OCI-LY7 (cell line): ENCODE measurements around the gene TIGD2. TPM values are rescaled to one million over a fixed set of nuclear protein-coding genes. Genes with fewer than 3 reads are reported as not detected.

Source experiments
- BruUV-seq: library from RNA; stranded (reverse); fragments of 400-500 nt; replicated peaks from 2 replicates; lab custom pipeline; 2021; lab: Mats Ljungman, UMichigan
- CTCF ChIA-PET: fragments of 300-600 bp; sonication (Branson Sonifier 250); formaldehyde crosslinking; loops from one replicate; lab custom pipeline; 2022; ENCODE audit warnings: antibody characterized with exemption; ENCODE audit not compliant: unreplicated experiment; lab: Charles Lee
- POLR2A ChIA-PET: fragments of 300-600 bp; sonication (Branson Sonifier 250); formaldehyde crosslinking; loops from one replicate; lab custom pipeline; 2022; ENCODE audit warnings: antibody characterized with exemption; lab: Charles Lee
- DNase-seq: peaks from one replicate; pipeline ENCODE4 v3.0.0-alpha.2; 2015; ENCODE audit warnings: low spot score
- H2AFZ ChIP-seq: fragments of 200-600 bp; sonication (generic), shearing (Covaris generic); 2 replicates; pipeline ENCODE4 v1.6.1; 2014; ENCODE audit warnings: mild to moderate bottlenecking, antibody characterized with exemption, low read length, moderate library complexity
- H3K27ac ChIP-seq: fragments of 200-600 bp; sonication (generic); 2 replicates; pipeline ENCODE4 v1.5.1; 2014; ENCODE audit warnings: mixed run types, low read depth, mild to moderate bottlenecking, moderate library complexity, low read length, inconsistent platforms; ENCODE audit not compliant: poor library complexity, severe bottlenecking
- H3K36me3 ChIP-seq: fragments of 200-600 bp; sonication (generic); 2 replicates; pipeline ENCODE4 v1.6.1; 2014; ENCODE audit warnings: mild to moderate bottlenecking, antibody characterized with exemption, low read length, moderate library complexity, mixed read lengths; ENCODE audit not compliant: insufficient read depth
- H3K4me1 ChIP-seq: fragments of 200-600 bp; sonication (generic); 2 replicates; pipeline ENCODE4 v1.5.1; 2014; ENCODE audit warnings: mild to moderate bottlenecking, low read length; ENCODE audit not compliant: insufficient read depth, poor library complexity, severe bottlenecking
- H3K4me2 ChIP-seq: fragments of 200-600 bp; sonication (generic); 2 replicates; pipeline ENCODE4 v1.6.1; 2014; ENCODE audit warnings: mild to moderate bottlenecking, low read length
- H3K4me3 ChIP-seq: fragments of 200-600 bp; sonication (generic); 2 replicates; pipeline ENCODE4 v1.5.1; 2014; ENCODE audit warnings: mild to moderate bottlenecking, low read depth, low read length; ENCODE audit not compliant: poor library complexity, severe bottlenecking
- H3K79me2 ChIP-seq: fragments of 200-600 bp; sonication (generic); 2 replicates; pipeline ENCODE4 v1.6.1; 2016; ENCODE audit warnings: low read depth, mild to moderate bottlenecking, low read length, moderate library complexity, mixed read lengths; ENCODE audit not compliant: insufficient read depth
- H3K9me2 ChIP-seq: fragments of 200-600 bp; sonication (generic); 2 replicates; pipeline ENCODE4 v1.6.1; 2016; ENCODE audit warnings: mild to moderate bottlenecking, low read length, mixed read lengths; ENCODE audit not compliant: insufficient read depth
- H3K9me3 ChIP-seq: fragments of 200-600 bp; sonication (generic); 2 replicates; pipeline ENCODE4 v1.6.1; 2014; ENCODE audit warnings: mild to moderate bottlenecking, mixed run types, low read length, mixed read lengths
- H4K20me1 ChIP-seq: fragments of 200-600 bp; sonication (generic); 2 replicates; pipeline ENCODE4 v1.6.1; 2014; ENCODE audit warnings: mild to moderate bottlenecking, antibody characterized with exemption, low read length, moderate library complexity, mixed read lengths; ENCODE audit not compliant: insufficient read depth
- CTCF ChIP-seq: fragments of 200-600 bp; sonication (generic); conservative IDR thresholded peaks from 2 replicates; pipeline ENCODE4 v1.5.1; 2014; ENCODE audit warnings: mild to moderate bottlenecking, antibody characterized with exemption, low read length, moderate library complexity, mixed read lengths
- EZH2phosphoT487 ChIP-seq: fragments of 200-600 bp; sonication (generic); IDR thresholded peaks from 2 replicates; pipeline ENCODE4 v1.6.1; 2018; ENCODE audit warnings: low read depth, borderline replicate concordance, mild to moderate bottlenecking, mixed run types, antibody characterized with exemption, low read length, moderate library complexity, mixed read lengths
- intact Hi-C: fragments of 100-400 bp; cut with micrococcal nuclease; formaldehyde crosslinking; loops from one replicate; pipeline ENCODE4 v1.10.0; 2022; ENCODE audit not compliant: unreplicated experiment
- total RNA-seq, 2 experiments: library from RNA; depleted of rRNA in 1 of 2; stranded (reverse); fragments of >200 nt in 1 of 2; shearing (Covaris generic) in 1 of 2; gene quantifications; 2 replicates each; pipeline ENCODE4 v1.2.3, GENCODE V29; 2014 to 2022

TIGD2 gene
- total RNA-seq, 2 experiments from 2014 or later, result 6.3 to 10.0 TPM

GRCh38 chr4:89078300-89078699, 33.0 kb upstream of the TIGD2 start:
- BruUV-seq, result no TSS peak

GRCh38 chr4:89099034-89099433, 12.3 kb upstream of the TIGD2 start:
- H3K9me3 ChIP-seq, result no peaks in the 10 kb centered on the region
- no peak for DNase-seq
- no peak overlapping the region for H3K4me3 ChIP-seq
- no peaks in the 10 kb centered on the region for H3K79me2 ChIP-seq
- ChIA-PET CTCF (no interaction called here), POLR2A (no interaction called here)
- TF ChIP-seq EZH2phosphoT487, result no peak
- TF ChIP-seq CTCF, result no peak
- no peaks in the 10 kb centered on the region for H3K4me1 ChIP-seq
- H3K36me3 ChIP-seq, result no peaks in the 10 kb centered on the region
- no peaks in the 10 kb centered on the region for H4K20me1 ChIP-seq
- intact Hi-C loops, result no loop called here
- no peaks in the 10 kb centered on the region for H3K9me2 ChIP-seq
- no peak overlapping the region for H3K4me2 ChIP-seq
- no peak overlapping the region for H2AFZ ChIP-seq
- H3K27ac ChIP-seq, result no peak overlapping the region
- no TSS peak for BruUV-seq

More at GRCh38 chr4:89078300-89078699, 33.0 kb upstream of the TIGD2 start:
- Histone ChIP-seq H3K4me1 (no peaks in the 10 kb centered on the region), H3K79me2 (no peaks in the 10 kb centered on the region), H2AFZ (no peak overlapping the region), H3K4me3 (no peak overlapping the region), H3K9me2 (no peaks in the 10 kb centered on the region), H4K20me1 (no peaks in the 10 kb centered on the region), H3K36me3 (no peaks in the 10 kb centered on the region), H3K4me2 (no peak overlapping the region), H3K27ac (no peak overlapping the region), H3K9me3 (no peaks in the 10 kb centered on the region)
- intact Hi-C loops, result no loop called here
- POLR2A ChIA-PET, result no interaction called here
- TF ChIP-seq EZH2phosphoT487 (no peak), CTCF (no peak)
- CTCF ChIA-PET, result no interaction called here
- DNase-seq, result no peak

GRCh38 chr4:89099471-89099870, 11.9 kb upstream of the TIGD2 start:
- BruUV-seq, result no TSS peak
- H3K4me2 ChIP-seq, result no peak overlapping the region
- intact Hi-C loops, result no loop called here
- ChIA-PET POLR2A (no interaction called here), CTCF (no interaction called here)
- DNase-seq, result no peak
- H2AFZ ChIP-seq, result no peak overlapping the region
- H3K9me2 ChIP-seq, result no peaks in the 10 kb centered on the region
- H3K36me3 ChIP-seq, result no peaks in the 10 kb centered on the region
- no peaks in the 10 kb centered on the region for H3K4me1 ChIP-seq
- no peaks in the 10 kb centered on the region for H3K79me2 ChIP-seq
- no peak for TF ChIP-seq EZH2phosphoT487
- TF ChIP-seq CTCF, result no peak
- no peaks in the 10 kb centered on the region for H3K9me3 ChIP-seq
- H3K4me3 ChIP-seq, result no peak overlapping the region
- no peaks in the 10 kb centered on the region for H4K20me1 ChIP-seq
- no peak overlapping the region for H3K27ac ChIP-seq
